ENCODE measurements around the gene SMIM29. TPM values are rescaled to one million over a fixed set of nuclear protein-coding genes. Genes with fewer than 3 reads are reported as not detected.

SMIM29 gene
- total RNA-seq, 2 donors from 2014 or later, result 7.2 to 7.9 TPM

DNA sequence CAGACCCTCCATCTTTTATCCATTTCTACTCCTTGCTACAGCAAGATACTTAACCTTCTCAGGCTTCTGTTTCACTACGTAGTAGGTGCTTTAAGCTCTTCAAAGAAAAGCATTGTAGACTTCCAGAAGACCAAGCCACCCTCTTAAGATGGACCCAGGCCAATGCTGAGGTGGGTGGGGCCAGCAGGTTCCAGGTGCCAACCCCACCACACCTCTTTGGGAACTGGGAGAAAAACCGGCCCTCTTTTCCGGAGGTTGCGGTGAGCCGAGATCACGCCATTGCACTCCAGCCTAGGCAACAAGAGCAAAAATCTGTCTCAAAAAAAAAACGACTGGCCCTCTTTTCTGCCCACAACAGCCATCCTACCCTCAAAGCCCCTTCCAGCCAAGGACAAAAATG, 22.7 kb downstream of the SMIM29 start:
- Mint-ChIP-seq H3K4me1 (peaks cover 37% of the 10 kb centered on the region), H3K4me3 (peak overlapping the region; percentile 34), H3K27ac (peak overlapping the region; percentile 94), H3K36me3 (ENCODE audit: low read depth) (no peaks in the 10 kb centered on the region), H3K27me3 (ENCODE audit: insufficient read depth) (no peaks in the 10 kb centered on the region), H3K9me3 (no peaks in the 10 kb centered on the region)
- no peak overlapping the region for H3K4me3 ChIP-seq (ENCODE audit: low read length)
- TF ChIP-seq, protein P1, sequence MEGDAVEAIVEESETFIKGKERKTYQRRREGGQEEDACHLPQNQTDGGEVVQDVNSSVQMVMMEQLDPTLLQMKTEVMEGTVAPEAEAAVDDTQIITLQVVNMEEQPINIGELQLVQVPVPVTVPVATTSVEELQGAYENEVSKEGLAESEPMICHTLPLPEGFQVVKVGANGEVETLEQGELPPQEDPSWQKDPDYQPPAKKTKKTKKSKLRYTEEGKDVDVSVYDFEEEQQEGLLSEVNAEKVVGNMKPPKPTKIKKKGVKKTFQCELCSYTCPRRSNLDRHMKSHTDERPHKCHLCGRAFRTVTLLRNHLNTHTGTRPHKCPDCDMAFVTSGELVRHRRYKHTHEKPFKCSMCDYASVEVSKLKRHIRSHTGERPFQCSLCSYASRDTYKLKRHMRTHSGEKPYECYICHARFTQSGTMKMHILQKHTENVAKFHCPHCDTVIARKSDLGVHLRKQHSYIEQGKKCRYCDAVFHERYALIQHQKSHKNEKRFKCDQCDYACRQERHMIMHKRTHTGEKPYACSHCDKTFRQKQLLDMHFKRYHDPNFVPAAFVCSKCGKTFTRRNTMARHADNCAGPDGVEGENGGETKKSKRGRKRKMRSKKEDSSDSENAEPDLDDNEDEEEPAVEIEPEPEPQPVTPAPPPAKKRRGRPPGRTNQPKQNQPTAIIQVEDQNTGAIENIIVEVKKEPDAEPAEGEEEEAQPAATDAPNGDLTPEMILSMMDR (conservative IDR thresholded peaks at IDR 0.05), result no peak
- DNase-seq, result no peak
- no peaks in the 10 kb centered on the region for H3K27me3 ChIP-seq (ENCODE audit: control insufficient read depth, insufficient read depth, low read length, poor library complexity, severe bottlenecking)
- H3K27ac ChIP-seq (ENCODE audit: low read depth, low read length), result no peak overlapping the region
- WGBS, 2 experiments (ENCODE audit: insufficient coverage in 1 of 2, insufficient read length in 1 of 2), result 81 to 100% methylated on average over 1 to 7 of the region's 7 CpGs
- no peaks in the 10 kb centered on the region for H3K9me3 ChIP-seq (ENCODE audit: control insufficient read depth, low read length)
- H3K36me3 ChIP-seq (ENCODE audit: control insufficient read depth, insufficient read depth, low read length), result no peaks in the 10 kb centered on the region
- peaks cover 12% of the 10 kb centered on the region for H3K4me1 ChIP-seq (ENCODE audit: control insufficient read depth, insufficient read depth, low read length)
- no peak overlapping the region for H3K9ac ChIP-seq (ENCODE audit: extremely low read depth, low read length, poor library complexity, severe bottlenecking)

DNA sequence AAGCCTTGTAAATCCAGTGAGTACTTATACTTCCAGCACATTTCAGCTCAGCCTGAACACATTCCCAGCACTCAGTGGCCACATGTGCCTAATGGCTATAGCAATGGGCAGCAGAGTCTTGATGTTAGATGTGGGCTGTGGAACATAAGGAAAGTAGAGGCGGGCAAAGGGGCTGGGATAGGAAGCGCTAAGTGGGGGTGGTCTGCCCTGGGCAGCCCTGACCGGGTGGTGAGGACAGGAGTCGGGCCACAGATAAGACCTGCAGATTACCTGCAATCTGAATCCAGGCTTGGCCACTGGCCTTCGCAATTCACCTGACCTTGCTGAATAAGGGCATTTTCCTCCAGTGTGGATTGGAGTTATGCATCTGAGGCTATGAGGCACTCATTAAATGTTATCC, 23.3 kb downstream of the SMIM29 start:
- no peak overlapping the region for H3K4me3 Mint-ChIP-seq
- H3K4me1 ChIP-seq (ENCODE audit: control insufficient read depth, insufficient read depth, low read length), result peaks cover 12% of the 10 kb centered on the region
- no peaks in the 10 kb centered on the region for H3K36me3 Mint-ChIP-seq (ENCODE audit: low read depth)
- H3K36me3 ChIP-seq (ENCODE audit: control insufficient read depth, insufficient read depth, low read length), result no peaks in the 10 kb centered on the region
- TF ChIP-seq, protein P1 (conservative IDR thresholded peaks at IDR 0.05), result no peak
- H3K27ac Mint-ChIP-seq, result peak overlapping the region; percentile 64
- no peaks in the 10 kb centered on the region for H3K27me3 Mint-ChIP-seq (ENCODE audit: insufficient read depth)
- H3K27ac ChIP-seq (ENCODE audit: low read depth, low read length), result no peak overlapping the region
- no peak overlapping the region for H3K4me3 ChIP-seq (ENCODE audit: low read length)
- DNase-seq, result peak; percentile 49
- no peaks in the 10 kb centered on the region for H3K27me3 ChIP-seq (ENCODE audit: control insufficient read depth, insufficient read depth, low read length, poor library complexity, severe bottlenecking)
- 94 to 100% methylated on average over 3 to 5 of the region's 5 CpGs for WGBS, 2 experiments (ENCODE audit: insufficient coverage in 1 of 2, insufficient read length in 1 of 2)
- peaks cover 37% of the 10 kb centered on the region for H3K4me1 Mint-ChIP-seq
- no peak overlapping the region for H3K9ac ChIP-seq (ENCODE audit: extremely low read depth, low read length, poor library complexity, severe bottlenecking)
- H3K9me3 ChIP-seq (ENCODE audit: control insufficient read depth, low read length), result no peaks in the 10 kb centered on the region
- no peaks in the 10 kb centered on the region for H3K9me3 Mint-ChIP-seq

DNA sequence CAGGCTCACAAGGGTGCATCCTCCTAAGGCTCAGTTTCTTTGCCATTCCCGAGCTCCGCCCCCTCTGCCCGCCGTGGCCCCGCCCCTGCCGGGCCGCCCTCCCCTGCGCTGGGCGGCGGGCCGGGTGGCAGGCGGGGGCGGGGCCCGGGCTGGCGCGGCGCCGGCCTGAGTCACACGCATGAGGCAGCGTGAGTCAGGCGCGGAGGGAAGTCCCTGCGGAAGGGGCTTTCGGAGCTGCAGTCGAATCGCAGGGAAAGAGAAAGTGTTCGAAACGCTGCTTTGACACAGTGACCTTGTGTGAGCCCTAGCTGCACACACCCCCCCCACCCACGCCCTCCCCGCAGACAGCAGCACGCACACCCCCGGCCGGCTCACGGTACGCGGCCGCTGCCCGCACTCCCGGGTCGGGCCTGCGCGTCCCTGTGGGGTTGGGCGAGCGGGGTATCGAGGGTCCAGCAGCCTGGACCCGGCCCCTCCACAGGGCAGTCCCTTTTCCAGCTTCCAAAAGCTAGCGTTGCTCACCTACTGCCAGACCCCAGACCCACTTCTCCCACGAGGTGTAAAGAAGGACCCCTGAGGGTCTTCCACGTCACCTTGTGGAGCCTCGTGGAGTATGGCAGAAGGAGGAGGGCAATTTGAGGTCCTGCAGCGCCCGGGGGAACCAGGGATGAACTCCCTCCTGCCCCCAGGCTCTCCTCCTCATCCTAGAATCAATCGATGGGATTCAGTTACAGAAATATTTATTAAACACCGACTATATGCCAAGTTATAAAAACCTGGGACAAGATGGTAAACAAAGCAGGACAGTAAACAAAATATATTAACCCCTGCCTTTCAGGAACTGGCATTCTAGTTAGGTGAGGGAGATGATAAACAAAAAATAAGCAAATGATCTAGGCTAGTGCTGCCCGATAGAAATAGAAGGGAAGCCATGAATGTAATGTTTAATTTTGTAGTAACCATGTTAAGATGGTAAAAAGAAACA, 24.6 kb downstream of the SMIM29 start:
- H3K9me3 ChIP-seq (ENCODE audit: control insufficient read depth, low read length), result no peaks in the 10 kb centered on the region
- Mint-ChIP-seq H3K27ac (peak overlapping the region; percentile 89), H3K36me3 (ENCODE audit: low read depth) (no peaks in the 10 kb centered on the region), H3K27me3 (ENCODE audit: insufficient read depth) (no peaks in the 10 kb centered on the region), H3K4me1 (peaks cover 34% of the 10 kb centered on the region), H3K4me3 (peak overlapping the region; percentile 47), H3K9me3 (no peaks in the 10 kb centered on the region)
- H3K4me1 ChIP-seq (ENCODE audit: control insufficient read depth, insufficient read depth, low read length), result peaks cover 12% of the 10 kb centered on the region
- H3K27ac ChIP-seq (ENCODE audit: low read depth, low read length), result peak overlapping the region; percentile 61
- DNase-seq, result peak; percentile 96
- peak overlapping the region; percentile 47 for H3K9ac ChIP-seq (ENCODE audit: extremely low read depth, low read length, poor library complexity, severe bottlenecking)
- no peaks in the 10 kb centered on the region for H3K36me3 ChIP-seq (ENCODE audit: control insufficient read depth, insufficient read depth, low read length)
- WGBS, 2 experiments (ENCODE audit: insufficient coverage in 1 of 2, insufficient read length in 1 of 2), result 13 to 35% methylated on average over 5 to 55 of the region's 55 CpGs
- H3K4me3 ChIP-seq (ENCODE audit: low read length), result peak overlapping the region; percentile 77
- H3K27me3 ChIP-seq (ENCODE audit: control insufficient read depth, insufficient read depth, low read length, poor library complexity, severe bottlenecking), result no peaks in the 10 kb centered on the region
- TF ChIP-seq, protein P1 (conservative IDR thresholded peaks at IDR 0.05), result no peak
